ENCODE data around the gene PRG3.

DNA sequence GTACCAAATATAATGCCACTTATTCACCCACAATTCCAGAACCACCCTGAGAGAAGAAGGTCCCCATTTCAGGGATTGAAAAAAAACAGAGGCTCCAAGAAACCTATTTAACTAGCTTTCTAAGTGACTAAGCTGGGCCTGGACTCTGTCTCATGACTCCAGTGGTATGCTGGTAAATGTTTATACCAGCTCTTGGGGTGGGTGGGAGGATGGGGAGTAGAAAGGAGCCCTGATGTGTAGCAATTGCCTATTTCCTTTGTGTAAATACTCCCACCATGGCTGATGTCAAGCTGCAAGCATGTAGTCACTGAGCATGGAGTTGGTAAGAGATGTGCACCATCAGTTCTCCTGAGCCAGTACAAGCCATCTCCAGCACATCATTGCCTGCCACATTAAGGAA is 2.8 kb downstream of the PRG3 start:
- TF ChIP-seq CTCF (IDR thresholded peaks at IDR 0.05): no peak
- TF ChIP-seq POLR2A (IDR thresholded peaks at IDR 0.05): no peak
- TF ChIP-seq POLR2AphosphoS5 (IDR thresholded peaks at IDR 0.05): no peak
- no peak for TF ChIP-seq EP300 (IDR thresholded peaks at IDR 0.05)
